Mesothelial cell of epicardium (in vitro differentiated cells): ENCODE results near the gene LRRC52. TPM values are rescaled to one million over a fixed set of nuclear protein-coding genes. Genes with fewer than 3 reads are reported as not detected.
"Not testable (repeated sequence)": the region's sequence is repeated elsewhere in the genome, so short reads cannot be mapped to it uniquely, and the experiment has no call there.

Experiments
- DNase-seq, 2 experiments: peaks; one replicate each; pipeline ENCODE4 v3.0.0; 2021; ENCODE audit warnings: low spot score in 2 of 2; ENCODE audit not compliant: unreplicated experiment in 2 of 2
- H3K27ac Mint-ChIP-seq: 2 replicates; pipeline ENCODE4 v1.8.0; 2021; ENCODE audit warnings: mixed read lengths
- H3K27me3 Mint-ChIP-seq: 2 replicates; pipeline ENCODE4 v1.8.0; 2021; ENCODE audit warnings: low read depth, mixed read lengths
- H3K36me3 Mint-ChIP-seq: 2 replicates; pipeline ENCODE4 v1.8.0; 2021; ENCODE audit warnings: mixed read lengths
- H3K4me1 Mint-ChIP-seq: 2 replicates; pipeline ENCODE4 v1.8.0; 2021; ENCODE audit warnings: mixed read lengths
- H3K4me3 Mint-ChIP-seq: 2 replicates; pipeline ENCODE4 v1.8.0; 2021; ENCODE audit warnings: mild to moderate bottlenecking, moderate library complexity, mixed read lengths
- H3K9me3 Mint-ChIP-seq: 2 replicates; pipeline ENCODE4 v1.8.0; 2021; ENCODE audit warnings: mixed read lengths
- total RNA-seq: library from RNA; stranded (reverse); gene quantifications from 3 replicates; pipeline ENCODE4 v1.2.1, GENCODE V29; 2021
- TF ChIP-seq, protein P1 (sequence below): fragments of 200-600 bp; sonication (generic); IDR thresholded peaks from one replicate; pipeline ENCODE4 v1.5.0; 2021; ENCODE audit warnings: antibody characterized with exemption; ENCODE audit not compliant: unreplicated experiment

Gene LRRC52
- total RNA-seq, 1 donor from 2014 or later, result not detected

DNA sequence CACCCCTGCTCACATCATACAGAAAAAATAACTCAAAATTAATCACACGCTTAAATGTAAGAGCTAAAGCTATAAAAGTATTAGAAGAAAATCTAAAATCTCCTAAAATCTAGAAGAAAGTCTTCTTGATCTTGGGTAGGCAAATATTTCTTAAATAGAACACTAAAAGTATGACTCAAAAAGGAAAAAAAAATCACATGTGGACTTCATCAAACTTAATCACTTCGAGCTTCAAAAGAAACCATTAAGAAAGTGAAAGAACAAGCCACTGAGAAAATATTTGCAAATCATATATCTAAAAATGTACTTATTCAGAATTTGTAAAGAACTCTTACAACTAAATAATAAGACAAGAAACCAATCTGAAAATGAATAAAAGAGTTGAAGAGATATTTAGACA is 32.7 kb downstream of the LRRC52 start:
- Mint-ChIP-seq H3K36me3 (no peaks in the 10 kb centered on the region), H3K9me3 (peaks cover 4% of the 10 kb centered on the region), H3K4me3 (no peak overlapping the region), H3K27me3 (no peaks in the 10 kb centered on the region), H3K27ac (no peak overlapping the region), H3K4me1 (no peaks in the 10 kb centered on the region)
- DNase-seq, result no peak
- TF ChIP-seq, protein P1, sequence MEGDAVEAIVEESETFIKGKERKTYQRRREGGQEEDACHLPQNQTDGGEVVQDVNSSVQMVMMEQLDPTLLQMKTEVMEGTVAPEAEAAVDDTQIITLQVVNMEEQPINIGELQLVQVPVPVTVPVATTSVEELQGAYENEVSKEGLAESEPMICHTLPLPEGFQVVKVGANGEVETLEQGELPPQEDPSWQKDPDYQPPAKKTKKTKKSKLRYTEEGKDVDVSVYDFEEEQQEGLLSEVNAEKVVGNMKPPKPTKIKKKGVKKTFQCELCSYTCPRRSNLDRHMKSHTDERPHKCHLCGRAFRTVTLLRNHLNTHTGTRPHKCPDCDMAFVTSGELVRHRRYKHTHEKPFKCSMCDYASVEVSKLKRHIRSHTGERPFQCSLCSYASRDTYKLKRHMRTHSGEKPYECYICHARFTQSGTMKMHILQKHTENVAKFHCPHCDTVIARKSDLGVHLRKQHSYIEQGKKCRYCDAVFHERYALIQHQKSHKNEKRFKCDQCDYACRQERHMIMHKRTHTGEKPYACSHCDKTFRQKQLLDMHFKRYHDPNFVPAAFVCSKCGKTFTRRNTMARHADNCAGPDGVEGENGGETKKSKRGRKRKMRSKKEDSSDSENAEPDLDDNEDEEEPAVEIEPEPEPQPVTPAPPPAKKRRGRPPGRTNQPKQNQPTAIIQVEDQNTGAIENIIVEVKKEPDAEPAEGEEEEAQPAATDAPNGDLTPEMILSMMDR, result no peak

DNA sequence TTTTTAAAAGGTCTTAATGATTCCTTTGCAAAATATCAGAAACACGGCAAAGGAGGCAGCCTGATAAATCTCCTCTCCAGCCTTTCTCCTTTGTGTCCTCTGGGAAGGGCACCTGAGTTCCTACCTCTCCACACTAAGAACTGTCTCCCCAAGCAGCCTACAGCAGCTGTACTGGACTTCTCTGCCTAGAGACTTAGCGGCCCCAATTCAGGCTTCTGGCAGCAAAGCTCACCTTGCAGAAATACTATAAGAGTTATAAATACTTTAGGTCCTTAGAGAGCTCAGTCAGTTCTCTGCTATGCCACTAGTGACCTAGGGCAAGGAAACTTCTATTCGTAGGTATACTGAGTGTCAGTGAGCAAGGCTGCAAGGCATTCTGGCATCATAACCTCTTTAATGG is 33.9 kb downstream of the LRRC52 start:
- no peaks in the 10 kb centered on the region for H3K27me3 Mint-ChIP-seq
- peaks cover 4% of the 10 kb centered on the region for H3K9me3 Mint-ChIP-seq
- no peaks in the 10 kb centered on the region for H3K4me1 Mint-ChIP-seq
- TF ChIP-seq, protein P1, result no peak
- no peaks in the 10 kb centered on the region for H3K36me3 Mint-ChIP-seq
- H3K27ac Mint-ChIP-seq, result no peak overlapping the region
- DNase-seq, result no peak
- H3K4me3 Mint-ChIP-seq, result no peak overlapping the region

DNA sequence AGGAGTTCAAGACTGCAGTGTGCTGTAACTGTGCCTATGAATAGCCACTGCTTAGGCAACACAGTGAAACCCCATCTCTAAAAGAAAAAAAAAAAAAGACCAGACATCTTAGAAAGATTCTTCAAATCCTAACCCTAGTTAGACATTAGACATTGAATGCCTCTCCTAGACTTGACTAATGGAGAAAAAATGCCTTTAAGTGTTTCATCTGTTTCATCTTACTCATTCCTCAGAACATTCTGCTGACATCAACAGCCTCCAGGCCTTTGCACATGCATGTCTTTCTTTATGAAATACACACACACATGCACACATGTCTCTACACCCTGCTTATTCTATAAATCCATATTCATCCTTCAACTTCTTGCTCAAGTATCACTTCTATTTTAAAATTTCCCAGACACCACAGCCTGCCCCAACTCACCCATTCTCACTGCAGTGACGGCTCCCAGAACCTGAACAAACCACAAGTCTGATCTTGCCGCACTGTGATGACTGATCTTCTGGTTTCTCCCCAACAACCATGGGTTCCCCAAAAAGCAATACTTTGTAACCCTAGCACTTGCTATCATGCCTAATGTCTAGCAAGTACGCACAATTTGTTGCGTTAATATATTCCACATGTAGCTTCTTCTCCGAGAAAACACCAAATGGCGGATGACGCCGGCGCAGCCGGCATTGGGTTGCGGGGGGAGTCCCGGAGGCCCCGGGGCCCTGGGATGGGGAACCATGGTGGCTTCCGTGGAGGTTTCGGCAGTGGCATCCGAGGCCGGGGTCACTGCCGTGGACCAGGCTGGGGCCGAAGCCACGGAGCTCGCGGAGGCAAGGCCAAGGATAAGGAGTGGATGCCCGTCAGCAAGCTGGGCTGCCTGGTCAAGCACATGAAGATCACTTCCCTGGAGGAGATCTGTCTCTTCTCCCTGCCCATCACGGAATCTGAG is 37.4 kb downstream of the LRRC52 start:
- TF ChIP-seq, protein P1, result no peak
- no peaks in the 10 kb centered on the region for H3K4me1 Mint-ChIP-seq
- no peak overlapping the region for H3K27ac Mint-ChIP-seq
- H3K9me3 Mint-ChIP-seq, result peaks cover 4% of the 10 kb centered on the region
- no peak for DNase-seq
- no peaks in the 10 kb centered on the region for H3K36me3 Mint-ChIP-seq
- no peak overlapping the region for H3K4me3 Mint-ChIP-seq
- H3K27me3 Mint-ChIP-seq, result no peaks in the 10 kb centered on the region

DNA sequence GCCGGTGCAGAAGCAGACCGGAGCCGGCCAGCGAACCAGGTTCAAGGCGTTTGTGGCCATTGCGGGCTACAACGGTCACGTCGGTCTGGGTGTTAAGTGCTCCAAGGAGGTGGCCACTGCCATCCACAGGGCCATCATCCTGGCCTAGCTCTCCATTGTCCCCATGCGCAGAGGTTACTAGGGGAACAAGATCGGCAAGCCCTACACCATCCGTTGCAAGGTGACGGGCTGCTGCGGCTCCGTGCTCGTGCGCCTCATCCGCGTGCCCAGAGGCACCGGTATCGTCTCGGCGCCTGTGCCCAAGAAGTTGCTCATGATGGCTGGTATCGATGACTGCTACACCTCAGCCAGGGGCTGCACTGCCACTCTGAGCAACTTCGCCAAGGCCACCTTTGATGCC is 38.1 kb downstream of the LRRC52 start:
- H3K27me3 Mint-ChIP-seq, result no peaks in the 10 kb centered on the region
- no peak overlapping the region for H3K27ac Mint-ChIP-seq
- H3K9me3 Mint-ChIP-seq, result no peaks in the 10 kb centered on the region
- no peaks in the 10 kb centered on the region for H3K4me1 Mint-ChIP-seq
- no peaks in the 10 kb centered on the region for H3K36me3 Mint-ChIP-seq
- no peak overlapping the region for H3K4me3 Mint-ChIP-seq
- DNase-seq, result no peak
- TF ChIP-seq, protein P1, result no peak

DNA sequence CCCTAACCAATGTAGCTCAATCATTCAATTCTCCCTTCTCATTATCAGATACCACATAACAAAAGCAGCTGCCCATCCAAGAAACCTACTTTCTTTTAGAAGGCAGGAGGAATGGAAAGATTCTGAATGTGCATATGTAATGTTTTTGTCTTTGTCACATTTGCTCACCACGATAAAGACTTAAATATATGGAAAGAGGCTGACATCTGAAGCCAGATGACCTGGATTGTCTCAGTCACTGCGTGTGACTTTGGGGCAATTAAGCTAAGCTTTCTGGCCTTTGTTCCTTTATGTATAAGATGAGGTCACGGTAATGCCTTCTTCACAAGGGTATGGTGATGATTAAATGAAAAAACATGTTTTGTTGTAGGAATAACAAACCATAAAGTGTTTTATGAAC is 42.6 kb downstream of the LRRC52 start:
- Mint-ChIP-seq H3K9me3 (no peaks in the 10 kb centered on the region), H3K27ac (no peak overlapping the region), H3K4me3 (no peak overlapping the region), H3K36me3 (no peaks in the 10 kb centered on the region), H3K4me1 (no peaks in the 10 kb centered on the region), H3K27me3 (peaks cover 15% of the 10 kb centered on the region)
- TF ChIP-seq, protein P1, result no peak
- DNase-seq, result no peak

DNA sequence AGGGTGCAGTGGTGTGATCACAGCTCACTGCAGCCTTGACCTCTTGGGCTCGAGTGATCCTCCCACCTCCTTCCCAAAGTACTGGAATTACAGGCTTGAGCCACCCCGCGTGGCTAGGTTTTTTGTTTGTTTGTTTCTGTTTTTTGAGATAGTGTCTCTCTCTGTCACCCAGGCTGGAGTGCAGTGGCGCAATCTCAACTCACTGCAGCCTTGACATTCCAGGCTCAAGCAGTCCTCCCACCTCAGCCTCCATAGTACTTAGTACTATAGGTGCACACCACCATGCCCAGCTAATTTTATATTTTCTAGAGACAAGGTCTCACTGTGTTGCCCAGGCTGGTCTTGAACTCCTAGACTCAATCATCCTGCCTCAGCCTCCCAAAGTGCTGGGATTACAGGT is 47.6 kb downstream of the LRRC52 start:
- H3K27ac Mint-ChIP-seq, H3K4me1 Mint-ChIP-seq, H3K4me3 Mint-ChIP-seq, H3K36me3 Mint-ChIP-seq, H3K9me3 Mint-ChIP-seq, DNase-seq: not testable (repeated sequence)
- peaks cover 33% of the 10 kb centered on the region for H3K27me3 Mint-ChIP-seq
